ENCODE results near the gene CACUL1.

DNA sequence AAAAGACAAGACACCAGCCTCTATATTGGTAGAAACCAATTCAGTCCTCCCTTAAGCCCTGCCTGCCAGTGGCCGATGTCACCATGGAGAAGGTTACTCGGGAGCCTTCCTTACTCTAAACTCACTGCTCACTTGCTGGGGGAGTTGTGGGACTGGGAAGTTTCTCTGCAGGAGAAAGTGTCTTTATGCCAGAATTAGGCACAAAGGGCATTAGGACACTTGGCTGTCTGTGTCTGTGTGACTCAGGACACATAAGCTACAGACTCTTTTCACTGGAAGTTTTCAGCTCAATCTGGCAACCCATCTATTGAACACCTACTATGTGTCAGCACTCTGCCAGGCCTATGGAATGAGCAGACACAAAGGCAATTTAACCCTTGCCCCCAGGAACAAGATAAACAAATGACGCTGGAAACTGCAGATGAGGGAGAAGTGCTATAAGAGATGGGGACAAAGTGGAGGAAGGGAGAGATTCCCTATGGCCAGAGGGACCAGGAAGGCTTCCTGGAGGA lies 49.5 kb upstream of the CACUL1 start:
- TF ChIP-seq, protein P1, sequence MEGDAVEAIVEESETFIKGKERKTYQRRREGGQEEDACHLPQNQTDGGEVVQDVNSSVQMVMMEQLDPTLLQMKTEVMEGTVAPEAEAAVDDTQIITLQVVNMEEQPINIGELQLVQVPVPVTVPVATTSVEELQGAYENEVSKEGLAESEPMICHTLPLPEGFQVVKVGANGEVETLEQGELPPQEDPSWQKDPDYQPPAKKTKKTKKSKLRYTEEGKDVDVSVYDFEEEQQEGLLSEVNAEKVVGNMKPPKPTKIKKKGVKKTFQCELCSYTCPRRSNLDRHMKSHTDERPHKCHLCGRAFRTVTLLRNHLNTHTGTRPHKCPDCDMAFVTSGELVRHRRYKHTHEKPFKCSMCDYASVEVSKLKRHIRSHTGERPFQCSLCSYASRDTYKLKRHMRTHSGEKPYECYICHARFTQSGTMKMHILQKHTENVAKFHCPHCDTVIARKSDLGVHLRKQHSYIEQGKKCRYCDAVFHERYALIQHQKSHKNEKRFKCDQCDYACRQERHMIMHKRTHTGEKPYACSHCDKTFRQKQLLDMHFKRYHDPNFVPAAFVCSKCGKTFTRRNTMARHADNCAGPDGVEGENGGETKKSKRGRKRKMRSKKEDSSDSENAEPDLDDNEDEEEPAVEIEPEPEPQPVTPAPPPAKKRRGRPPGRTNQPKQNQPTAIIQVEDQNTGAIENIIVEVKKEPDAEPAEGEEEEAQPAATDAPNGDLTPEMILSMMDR (conservative IDR thresholded peaks at IDR 0.05; ENCODE audit: low read length) = no peak
- no peak for TF ChIP-seq EZH2phosphoT487 (IDR thresholded peaks at IDR 0.05; ENCODE audit: borderline replicate concordance, low read depth, low read length)
